SK-N-SH treated with all-trans-retinoic acid at 6 μM for 48 hours (cell line): ENCODE measurements around the gene STAT6.
"Not testable (repeated sequence)": the region's sequence is repeated elsewhere in the genome, so short reads cannot be mapped to it uniquely, and the experiment has no call there.

Experiments
- ATAC-seq: fragments of 200-7000 bp; cut with Tn5 transposase; 3 replicates; pipeline ENCODE4 v1.9.1; 2020; ENCODE audit warnings: mild to moderate bottlenecking, moderate library complexity
- CSDC2 ChIP-seq: fragments of 250-450 bp; sonication (Bioruptor Pico); IDR thresholded peaks from 2 replicates; pipeline ENCODE4 v1.5.0; 2020; ENCODE audit warnings: mild to moderate bottlenecking, moderate library complexity
- ESRRG ChIP-seq: fragments of 250-450 bp; sonication (Bioruptor Pico); IDR thresholded peaks from 2 replicates; pipeline ENCODE4 v1.6.1; 2021; ENCODE audit warnings: mild to moderate bottlenecking
- GLIS3 ChIP-seq: fragments of 250-450 bp; sonication (Bioruptor Pico); IDR thresholded peaks from 2 replicates; pipeline ENCODE4 v1.5.0; 2020; ENCODE audit warnings: mild to moderate bottlenecking, moderate library complexity
- ISL1 ChIP-seq: fragments of 250-450 bp; sonication (Bioruptor Pico); IDR thresholded peaks from 2 replicates; pipeline ENCODE4 v2.1.2; 2022; ENCODE audit warnings: mild to moderate bottlenecking, moderate library complexity
- RARB ChIP-seq: fragments of 250-450 bp; sonication (Bioruptor Pico); IDR thresholded peaks from 2 replicates; pipeline ENCODE4 v1.8.0; 2021; ENCODE audit warnings: mild to moderate bottlenecking, moderate library complexity
- SNAI2 ChIP-seq: fragments of 250-450 bp; sonication (Bioruptor Pico); IDR thresholded peaks from 2 replicates; pipeline ENCODE4 v1.5.0; 2020; ENCODE audit warnings: mild to moderate bottlenecking, moderate library complexity
- TCF4 ChIP-seq: fragments of 250-450 bp; sonication (Bioruptor Pico); IDR thresholded peaks from 2 replicates; pipeline ENCODE4 v1.8.0; 2021; ENCODE audit warnings: mild to moderate bottlenecking, moderate library complexity, borderline replicate concordance
- TOX ChIP-seq: fragments of 250-450 bp; sonication (Bioruptor Pico); IDR thresholded peaks from 2 replicates; pipeline ENCODE4 v1.8.0; 2021; ENCODE audit warnings: mild to moderate bottlenecking, moderate library complexity, borderline replicate concordance
- ZC3H10 ChIP-seq: fragments of 250-450 bp; sonication (Bioruptor Pico); IDR thresholded peaks from 2 replicates; pipeline ENCODE4 v1.5.1; 2021; ENCODE audit warnings: mild to moderate bottlenecking, moderate library complexity
- ZFP3 ChIP-seq: fragments of 250-450 bp; sonication (Bioruptor Pico); IDR thresholded peaks from 2 replicates; pipeline ENCODE4 v1.5.0; 2020; ENCODE audit warnings: mild to moderate bottlenecking, moderate library complexity
- ZFP30 ChIP-seq: fragments of 450-650 bp; formaldehyde crosslinking; IDR thresholded peaks from 2 replicates; pipeline ENCODE4 v1.5.0; 2022; ENCODE audit warnings: mild to moderate bottlenecking, moderate library complexity
- ZNF565 ChIP-seq: fragments of 450-650 bp; formaldehyde crosslinking; conservative IDR thresholded peaks from 2 replicates; pipeline ENCODE4 v1.5.0; 2020; ENCODE audit warnings: low read depth, mild to moderate bottlenecking, moderate library complexity
- ZNF70 ChIP-seq: fragments of 450-650 bp; formaldehyde crosslinking; IDR thresholded peaks from 2 replicates; pipeline ENCODE4 v1.5.0; 2020; ENCODE audit warnings: mild to moderate bottlenecking, moderate library complexity
- ZNF8 ChIP-seq: fragments of 450-650 bp; formaldehyde crosslinking; IDR thresholded peaks from 2 replicates; pipeline ENCODE4 v1.5.0; 2020; ENCODE audit warnings: mild to moderate bottlenecking, moderate library complexity
- TF ChIP-seq, protein P1 (sequence below): fragments of 250-450 bp; sonication (Bioruptor Pico); IDR thresholded peaks from 2 replicates; pipeline ENCODE4 v1.8.0; 2020; ENCODE audit warnings: mild to moderate bottlenecking, moderate library complexity, borderline replicate concordance
- TF ChIP-seq, protein P2 (sequence below): fragments of 250-450 bp; sonication (Bioruptor Pico); IDR thresholded peaks from 2 replicates; pipeline ENCODE4 v1.5.1; 2021; ENCODE audit warnings: mild to moderate bottlenecking, moderate library complexity
- TF ChIP-seq, protein P3 (sequence below): fragments of 250-450 bp; sonication (Bioruptor Pico); IDR thresholded peaks from 2 replicates; pipeline ENCODE4 v1.5.1; 2020; ENCODE audit warnings: low read depth, mild to moderate bottlenecking, moderate library complexity
- TF ChIP-seq, protein P4 (sequence below): fragments of 250-450 bp; sonication (Bioruptor Pico); IDR thresholded peaks from 2 replicates; pipeline ENCODE4 v1.8.0; 2021; ENCODE audit warnings: low read depth, mild to moderate bottlenecking, moderate library complexity, borderline replicate concordance
- TF ChIP-seq, protein P5 (sequence below): fragments of 250-450 bp; sonication (Bioruptor Pico); IDR thresholded peaks from 2 replicates; pipeline ENCODE4 v1.5.0; 2020; ENCODE audit warnings: mild to moderate bottlenecking, moderate library complexity

STAT6 gene

DNA sequence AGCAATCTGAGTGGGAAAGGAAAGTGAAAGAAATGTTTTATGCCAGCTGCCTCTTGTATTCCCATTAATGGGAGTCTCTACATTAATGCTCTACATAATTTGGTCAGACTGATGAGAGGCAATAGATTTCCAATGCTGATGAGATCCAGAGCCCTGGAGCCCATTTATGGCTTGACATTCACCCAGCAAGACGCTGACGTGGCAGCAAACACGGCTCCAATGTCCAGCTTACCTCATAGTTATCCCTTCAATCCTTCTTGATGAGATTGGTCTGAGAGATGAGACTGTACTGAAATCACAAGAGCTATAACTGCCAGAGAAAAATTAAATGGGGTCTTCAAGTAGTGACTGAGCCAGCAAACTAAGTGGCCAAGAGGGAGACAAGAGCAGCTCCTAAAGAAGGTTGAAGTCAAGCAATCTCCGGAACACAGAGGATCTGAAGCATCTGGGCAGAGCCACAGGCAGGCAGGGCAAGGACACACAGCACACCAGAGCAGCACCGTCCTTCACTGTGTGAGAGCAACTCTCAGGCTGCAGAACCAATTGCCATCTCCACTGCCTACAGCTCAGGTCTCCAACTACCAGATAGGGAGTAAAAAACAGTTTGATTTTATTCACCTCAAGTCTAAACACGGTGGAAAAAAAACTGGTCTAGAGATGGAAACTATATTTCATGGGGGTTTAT lies 54.0 kb downstream of the STAT6 start:
- TF ChIP-seq, protein P1, sequence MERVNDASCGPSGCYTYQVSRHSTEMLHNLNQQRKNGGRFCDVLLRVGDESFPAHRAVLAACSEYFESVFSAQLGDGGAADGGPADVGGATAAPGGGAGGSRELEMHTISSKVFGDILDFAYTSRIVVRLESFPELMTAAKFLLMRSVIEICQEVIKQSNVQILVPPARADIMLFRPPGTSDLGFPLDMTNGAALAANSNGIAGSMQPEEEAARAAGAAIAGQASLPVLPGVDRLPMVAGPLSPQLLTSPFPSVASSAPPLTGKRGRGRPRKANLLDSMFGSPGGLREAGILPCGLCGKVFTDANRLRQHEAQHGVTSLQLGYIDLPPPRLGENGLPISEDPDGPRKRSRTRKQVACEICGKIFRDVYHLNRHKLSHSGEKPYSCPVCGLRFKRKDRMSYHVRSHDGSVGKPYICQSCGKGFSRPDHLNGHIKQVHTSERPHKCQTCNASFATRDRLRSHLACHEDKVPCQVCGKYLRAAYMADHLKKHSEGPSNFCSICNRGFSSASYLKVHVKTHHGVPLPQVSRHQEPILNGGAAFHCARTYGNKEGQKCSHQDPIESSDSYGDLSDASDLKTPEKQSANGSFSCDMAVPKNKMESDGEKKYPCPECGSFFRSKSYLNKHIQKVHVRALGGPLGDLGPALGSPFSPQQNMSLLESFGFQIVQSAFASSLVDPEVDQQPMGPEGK (CRISPR knock-in tag) = no peak
- no peak for TF ChIP-seq ZC3H10 (CRISPR knock-in tag)
- TF ChIP-seq, protein P2, sequence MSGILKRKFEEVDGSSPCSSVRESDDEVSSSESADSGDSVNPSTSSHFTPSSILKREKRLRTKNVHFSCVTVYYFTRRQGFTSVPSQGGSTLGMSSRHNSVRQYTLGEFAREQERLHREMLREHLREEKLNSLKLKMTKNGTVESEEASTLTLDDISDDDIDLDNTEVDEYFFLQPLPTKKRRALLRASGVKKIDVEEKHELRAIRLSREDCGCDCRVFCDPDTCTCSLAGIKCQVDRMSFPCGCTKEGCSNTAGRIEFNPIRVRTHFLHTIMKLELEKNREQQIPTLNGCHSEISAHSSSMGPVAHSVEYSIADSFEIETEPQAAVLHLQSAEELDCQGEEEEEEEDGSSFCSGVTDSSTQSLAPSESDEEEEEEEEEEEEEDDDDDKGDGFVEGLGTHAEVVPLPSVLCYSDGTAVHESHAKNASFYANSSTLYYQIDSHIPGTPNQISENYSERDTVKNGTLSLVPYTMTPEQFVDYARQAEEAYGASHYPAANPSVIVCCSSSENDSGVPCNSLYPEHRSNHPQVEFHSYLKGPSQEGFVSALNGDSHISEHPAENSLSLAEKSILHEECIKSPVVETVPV = no peak
- TF ChIP-seq ZNF8 (CRISPR knock-in tag) = no peak
- TF ChIP-seq TOX (CRISPR knock-in tag) = no peak
- TF ChIP-seq, protein P3, sequence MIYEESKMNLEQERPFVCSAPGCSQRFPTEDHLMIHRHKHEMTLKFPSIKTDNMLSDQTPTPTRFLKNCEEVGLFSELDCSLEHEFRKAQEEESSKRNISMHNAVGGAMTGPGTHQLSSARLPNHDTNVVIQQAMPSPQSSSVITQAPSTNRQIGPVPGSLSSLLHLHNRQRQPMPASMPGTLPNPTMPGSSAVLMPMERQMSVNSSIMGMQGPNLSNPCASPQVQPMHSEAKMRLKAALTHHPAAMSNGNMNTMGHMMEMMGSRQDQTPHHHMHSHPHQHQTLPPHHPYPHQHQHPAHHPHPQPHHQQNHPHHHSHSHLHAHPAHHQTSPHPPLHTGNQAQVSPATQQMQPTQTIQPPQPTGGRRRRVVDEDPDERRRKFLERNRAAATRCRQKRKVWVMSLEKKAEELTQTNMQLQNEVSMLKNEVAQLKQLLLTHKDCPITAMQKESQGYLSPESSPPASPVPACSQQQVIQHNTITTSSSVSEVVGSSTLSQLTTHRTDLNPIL (CRISPR knock-in tag) = no peak
- TF ChIP-seq ZNF70 (CRISPR knock-in tag) = no peak
- no peak for TF ChIP-seq ZNF565 (CRISPR knock-in tag)
- no peak for TF ChIP-seq ZFP30 (CRISPR knock-in tag)
- TF ChIP-seq GLIS3 (CRISPR knock-in tag) = no peak
- TF ChIP-seq ZFP3 (CRISPR knock-in tag) = no peak
- TF ChIP-seq, protein P4, sequence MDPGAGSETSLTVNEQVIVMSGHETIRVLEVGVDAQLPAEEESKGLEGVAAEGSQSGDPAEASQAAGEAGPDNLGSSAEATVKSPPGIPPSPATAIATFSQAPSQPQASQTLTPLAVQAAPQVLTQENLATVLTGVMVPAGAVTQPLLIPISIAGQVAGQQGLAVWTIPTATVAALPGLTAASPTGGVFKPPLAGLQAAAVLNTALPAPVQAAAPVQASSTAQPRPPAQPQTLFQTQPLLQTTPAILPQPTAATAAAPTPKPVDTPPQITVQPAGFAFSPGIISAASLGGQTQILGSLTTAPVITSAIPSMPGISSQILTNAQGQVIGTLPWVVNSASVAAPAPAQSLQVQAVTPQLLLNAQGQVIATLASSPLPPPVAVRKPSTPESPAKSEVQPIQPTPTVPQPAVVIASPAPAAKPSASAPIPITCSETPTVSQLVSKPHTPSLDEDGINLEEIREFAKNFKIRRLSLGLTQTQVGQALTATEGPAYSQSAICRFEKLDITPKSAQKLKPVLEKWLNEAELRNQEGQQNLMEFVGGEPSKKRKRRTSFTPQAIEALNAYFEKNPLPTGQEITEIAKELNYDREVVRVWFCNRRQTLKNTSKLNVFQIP (CRISPR knock-in tag) = no peak
- TF ChIP-seq TCF4 (CRISPR knock-in tag) = no peak
- no peak for TF ChIP-seq RARB (CRISPR knock-in tag)
- TF ChIP-seq, protein P5, sequence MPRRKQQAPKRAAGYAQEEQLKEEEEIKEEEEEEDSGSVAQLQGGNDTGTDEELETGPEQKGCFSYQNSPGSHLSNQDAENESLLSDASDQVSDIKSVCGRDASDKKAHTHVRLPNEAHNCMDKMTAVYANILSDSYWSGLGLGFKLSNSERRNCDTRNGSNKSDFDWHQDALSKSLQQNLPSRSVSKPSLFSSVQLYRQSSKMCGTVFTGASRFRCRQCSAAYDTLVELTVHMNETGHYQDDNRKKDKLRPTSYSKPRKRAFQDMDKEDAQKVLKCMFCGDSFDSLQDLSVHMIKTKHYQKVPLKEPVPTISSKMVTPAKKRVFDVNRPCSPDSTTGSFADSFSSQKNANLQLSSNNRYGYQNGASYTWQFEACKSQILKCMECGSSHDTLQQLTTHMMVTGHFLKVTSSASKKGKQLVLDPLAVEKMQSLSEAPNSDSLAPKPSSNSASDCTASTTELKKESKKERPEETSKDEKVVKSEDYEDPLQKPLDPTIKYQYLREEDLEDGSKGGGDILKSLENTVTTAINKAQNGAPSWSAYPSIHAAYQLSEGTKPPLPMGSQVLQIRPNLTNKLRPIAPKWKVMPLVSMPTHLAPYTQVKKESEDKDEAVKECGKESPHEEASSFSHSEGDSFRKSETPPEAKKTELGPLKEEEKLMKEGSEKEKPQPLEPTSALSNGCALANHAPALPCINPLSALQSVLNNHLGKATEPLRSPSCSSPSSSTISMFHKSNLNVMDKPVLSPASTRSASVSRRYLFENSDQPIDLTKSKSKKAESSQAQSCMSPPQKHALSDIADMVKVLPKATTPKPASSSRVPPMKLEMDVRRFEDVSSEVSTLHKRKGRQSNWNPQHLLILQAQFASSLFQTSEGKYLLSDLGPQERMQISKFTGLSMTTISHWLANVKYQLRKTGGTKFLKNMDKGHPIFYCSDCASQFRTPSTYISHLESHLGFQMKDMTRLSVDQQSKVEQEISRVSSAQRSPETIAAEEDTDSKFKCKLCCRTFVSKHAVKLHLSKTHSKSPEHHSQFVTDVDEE (CRISPR knock-in tag) = no peak
- ATAC-seq = no peak

- no peak for ATAC-seq
- TF ChIP-seq RARB (CRISPR knock-in tag) (no peak), ZFP30 (CRISPR knock-in tag) (no peak), ZNF8 (CRISPR knock-in tag) (no peak), SNAI2 (CRISPR knock-in tag) (no peak), ZC3H10 (CRISPR knock-in tag) (no peak), CSDC2 (CRISPR knock-in tag) (no peak), ISL1 (no peak), ZFP3 (CRISPR knock-in tag) (no peak), ESRRG (CRISPR knock-in tag) (no peak)
- TF ChIP-seq, protein P3 (CRISPR knock-in tag) = no peak
- TF ChIP-seq, protein P4 (CRISPR knock-in tag) = no peak
- TF ChIP-seq, protein P2 = no peak
Observed at GRCh38 chr12:57055824-57056223, 55.3 kb downstream of the STAT6 start.

DNA sequence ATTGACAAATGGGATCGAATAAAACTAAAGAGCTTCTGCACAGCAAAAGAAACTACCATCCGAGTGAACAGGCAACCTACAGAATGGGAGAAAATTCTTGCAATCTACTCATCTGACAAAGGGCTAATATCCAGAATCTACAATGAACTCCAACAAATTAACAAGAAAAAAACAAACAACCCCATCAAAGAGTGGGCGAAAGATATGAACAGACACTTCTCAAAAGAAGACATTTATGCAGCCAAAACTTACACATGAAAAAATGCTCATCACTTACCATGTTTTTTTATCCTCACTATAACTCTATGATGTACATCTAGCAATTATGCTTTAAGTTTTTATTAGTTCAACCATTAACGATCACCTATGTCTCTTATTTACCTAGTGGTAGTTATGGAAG lies 57.3 kb downstream of the STAT6 start:
- not testable (repeated sequence) for ATAC-seq

DNA sequence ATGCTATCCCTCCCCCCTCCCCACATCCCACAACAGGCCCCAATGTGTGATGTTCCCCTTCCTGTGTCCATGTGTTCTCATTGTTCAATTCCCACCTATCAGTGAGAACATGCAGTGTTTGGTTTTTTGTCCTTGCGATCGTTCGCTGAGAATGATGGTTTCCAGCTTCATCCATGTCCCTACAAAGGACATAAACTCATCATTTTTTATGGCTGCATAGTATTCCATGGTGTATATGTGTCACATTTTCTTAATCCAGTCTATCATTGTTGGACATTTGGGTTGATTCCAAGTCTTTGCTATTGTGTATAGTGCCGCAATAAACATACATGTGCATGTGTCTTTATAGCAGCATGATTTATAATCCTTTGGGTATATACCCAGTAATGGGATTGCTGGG lies 58.0 kb downstream of the STAT6 start:
- ATAC-seq = not testable (repeated sequence)
